ENCODE data around the gene WDR90. TPM values are rescaled to one million over a fixed set of nuclear protein-coding genes. Genes with fewer than 3 reads are reported as not detected.

WDR90 gene
- total and polyA plus RNA-seq, 2 of the 13 experiments (the other 11 are each of a cell fraction or from before 2014, with no cell fraction given): 14.9 to 28.9 TPM

DNA sequence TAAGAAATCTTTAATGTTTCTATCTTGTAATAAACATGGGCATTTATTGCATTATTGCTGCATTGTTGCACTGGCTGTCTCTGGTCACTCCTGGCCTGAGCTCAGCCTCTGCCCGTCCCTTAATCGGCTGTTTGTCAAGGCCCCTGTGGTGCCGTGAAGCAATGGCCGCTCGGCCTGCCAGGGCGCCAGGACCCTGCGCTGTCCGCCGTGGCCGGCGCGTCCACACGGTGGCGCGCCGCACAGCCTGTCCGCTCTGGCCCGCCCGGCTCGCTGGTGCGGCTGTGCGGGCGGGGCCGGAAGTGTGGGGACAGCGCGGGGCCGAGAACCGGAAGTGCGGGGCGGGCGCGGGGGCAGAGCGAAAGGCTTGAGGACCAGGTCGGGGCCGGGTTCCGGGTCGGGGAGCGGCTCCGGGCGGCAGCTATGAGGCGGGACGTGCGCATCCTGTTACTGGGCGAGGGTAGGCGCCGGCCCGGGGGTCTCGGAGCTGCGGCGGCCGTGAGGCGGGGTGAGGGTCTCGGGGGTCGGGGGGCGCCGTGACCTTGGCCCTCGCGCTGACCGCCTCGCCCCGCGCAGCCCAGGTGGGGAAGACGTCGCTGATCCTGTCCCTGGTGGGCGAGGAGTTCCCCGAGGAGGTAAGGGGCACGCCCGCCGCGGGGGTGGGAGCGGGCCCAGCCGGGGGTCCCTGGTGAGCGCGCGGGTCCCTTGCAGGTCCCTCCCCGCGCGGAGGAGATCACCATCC lies 18.8 kb downstream of the WDR90 start, which contains the start of gene RHOT2 (continued):
- TF ChIP-seq, protein P1, sequence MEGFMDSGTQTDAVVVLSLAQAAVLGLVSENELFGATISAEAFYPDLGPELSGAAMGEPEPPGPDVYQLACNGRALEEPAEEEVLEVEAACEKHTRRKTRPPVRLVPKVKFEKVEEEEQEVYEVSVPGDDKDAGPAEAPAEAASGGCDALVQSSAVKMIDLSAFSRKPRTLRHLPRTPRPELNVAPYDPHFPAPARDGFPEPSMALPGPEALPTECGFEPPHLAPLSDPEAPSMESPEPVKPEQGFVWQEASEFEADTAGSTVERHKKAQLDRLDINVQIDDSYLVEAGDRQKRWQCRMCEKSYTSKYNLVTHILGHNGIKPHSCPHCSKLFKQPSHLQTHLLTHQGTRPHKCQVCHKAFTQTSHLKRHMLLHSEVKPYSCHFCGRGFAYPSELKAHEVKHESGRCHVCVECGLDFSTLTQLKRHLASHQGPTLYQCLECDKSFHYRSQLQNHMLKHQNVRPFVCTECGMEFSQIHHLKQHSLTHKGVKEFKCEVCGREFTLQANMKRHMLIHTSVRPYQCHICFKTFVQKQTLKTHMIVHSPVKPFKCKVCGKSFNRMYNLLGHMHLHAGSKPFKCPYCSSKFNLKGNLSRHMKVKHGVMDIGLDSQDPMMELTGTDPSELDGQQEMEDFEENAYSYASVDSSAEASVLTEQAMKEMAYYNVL (CRISPR knock-in tag; IDR thresholded peaks at IDR 0.05; ENCODE audit: borderline replicate concordance): no peak
- TF ChIP-seq ZNF547 (CRISPR knock-in tag; IDR thresholded peaks at IDR 0.05) (peak; percentile 69; the same call in 1 of the 2 replicates), DPF2 (CRISPR knock-in tag; IDR thresholded peaks at IDR 0.05; ENCODE audit: borderline replicate concordance, low read depth) (no peak), ZSCAN21 (CRISPR knock-in tag; IDR thresholded peaks at IDR 0.05; ENCODE audit: borderline replicate concordance) (peak; percentile 87; the same call in 1 of the 2 replicates), SP4 (CRISPR knock-in tag; IDR thresholded peaks at IDR 0.05) (peak; percentile 78; the same call in 1 of the 2 replicates), SRF (IDR thresholded peaks at IDR 0.05; ENCODE audit: low read depth, low read length) (no peak), ZNF772 (CRISPR knock-in tag; IDR thresholded peaks at IDR 0.05) (peak; percentile 33; the same call in 1 of the 2 replicates), ZBTB21 (CRISPR knock-in tag; IDR thresholded peaks at IDR 0.05) (no peak), CCDC6 (CRISPR knock-in tag; IDR thresholded peaks at IDR 0.05) (peak; percentile 96), NR2F6 (IDR thresholded peaks at IDR 0.05) (no peak), NR2F6 (CRISPR knock-in tag; IDR thresholded peaks at IDR 0.05) (peak; percentile 39; the same call in 1 of the 2 replicates), NFE2L1 (CRISPR knock-in tag; IDR thresholded peaks at IDR 0.05; ENCODE audit: borderline replicate concordance) (no peak), FLYWCH1 (CRISPR knock-in tag; IDR thresholded peaks at IDR 0.05) (no peak), ZNF10 (CRISPR knock-in tag; IDR thresholded peaks at IDR 0.05; ENCODE audit: borderline replicate concordance, low read depth) (no peak), ZFP41 (CRISPR knock-in tag; IDR thresholded peaks at IDR 0.05; ENCODE audit: borderline replicate concordance) (no peak), ZNF577 (CRISPR knock-in tag; IDR thresholded peaks at IDR 0.05; ENCODE audit: borderline replicate concordance, low read depth) (no peak), SRSF4 (IDR thresholded peaks at IDR 0.05; ENCODE audit: low read depth, low read length, poor library complexity, severe bottlenecking) (no peak), SOX13 (IDR thresholded peaks at IDR 0.05) (no peak), SOX13 (CRISPR knock-in tag; conservative IDR thresholded peaks at IDR 0.05 in 1 of 2, IDR thresholded peaks at IDR 0.05 in 1 of 2) (peak in 1 of 2 experiments; percentile 16; a peak in 1 of 4 replicates)
- TF ChIP-seq, protein P2, sequence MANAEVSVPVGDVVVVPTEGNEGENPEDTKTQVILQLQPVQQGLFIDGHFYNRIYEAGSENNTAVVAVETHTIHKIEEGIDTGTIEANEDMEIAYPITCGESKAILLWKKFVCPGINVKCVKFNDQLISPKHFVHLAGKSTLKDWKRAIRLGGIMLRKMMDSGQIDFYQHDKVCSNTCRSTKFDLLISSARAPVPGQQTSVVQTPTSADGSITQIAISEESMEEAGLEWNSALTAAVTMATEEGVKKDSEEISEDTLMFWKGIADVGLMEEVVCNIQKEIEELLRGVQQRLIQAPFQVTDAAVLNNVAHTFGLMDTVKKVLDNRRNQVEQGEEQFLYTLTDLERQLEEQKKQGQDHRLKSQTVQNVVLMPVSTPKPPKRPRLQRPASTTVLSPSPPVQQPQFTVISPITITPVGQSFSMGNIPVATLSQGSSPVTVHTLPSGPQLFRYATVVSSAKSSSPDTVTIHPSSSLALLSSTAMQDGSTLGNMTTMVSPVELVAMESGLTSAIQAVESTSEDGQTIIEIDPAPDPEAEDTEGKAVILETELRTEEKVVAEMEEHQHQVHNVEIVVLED (CRISPR knock-in tag; IDR thresholded peaks at IDR 0.05; ENCODE audit: borderline replicate concordance): peak; percentile 75
- TF ChIP-seq, protein P3, sequence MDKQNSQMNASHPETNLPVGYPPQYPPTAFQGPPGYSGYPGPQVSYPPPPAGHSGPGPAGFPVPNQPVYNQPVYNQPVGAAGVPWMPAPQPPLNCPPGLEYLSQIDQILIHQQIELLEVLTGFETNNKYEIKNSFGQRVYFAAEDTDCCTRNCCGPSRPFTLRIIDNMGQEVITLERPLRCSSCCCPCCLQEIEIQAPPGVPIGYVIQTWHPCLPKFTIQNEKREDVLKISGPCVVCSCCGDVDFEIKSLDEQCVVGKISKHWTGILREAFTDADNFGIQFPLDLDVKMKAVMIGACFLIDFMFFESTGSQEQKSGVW (CRISPR knock-in tag; IDR thresholded peaks at IDR 0.05; ENCODE audit: borderline replicate concordance): no peak
- TF ChIP-seq, protein P4, sequence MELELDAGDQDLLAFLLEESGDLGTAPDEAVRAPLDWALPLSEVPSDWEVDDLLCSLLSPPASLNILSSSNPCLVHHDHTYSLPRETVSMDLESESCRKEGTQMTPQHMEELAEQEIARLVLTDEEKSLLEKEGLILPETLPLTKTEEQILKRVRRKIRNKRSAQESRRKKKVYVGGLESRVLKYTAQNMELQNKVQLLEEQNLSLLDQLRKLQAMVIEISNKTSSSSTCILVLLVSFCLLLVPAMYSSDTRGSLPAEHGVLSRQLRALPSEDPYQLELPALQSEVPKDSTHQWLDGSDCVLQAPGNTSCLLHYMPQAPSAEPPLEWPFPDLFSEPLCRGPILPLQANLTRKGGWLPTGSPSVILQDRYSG (CRISPR knock-in tag; IDR thresholded peaks at IDR 0.05): 0 out of 2 replicates have a peak, but pooled peaks have one; percentile 39
- TF ChIP-seq, protein P5, sequence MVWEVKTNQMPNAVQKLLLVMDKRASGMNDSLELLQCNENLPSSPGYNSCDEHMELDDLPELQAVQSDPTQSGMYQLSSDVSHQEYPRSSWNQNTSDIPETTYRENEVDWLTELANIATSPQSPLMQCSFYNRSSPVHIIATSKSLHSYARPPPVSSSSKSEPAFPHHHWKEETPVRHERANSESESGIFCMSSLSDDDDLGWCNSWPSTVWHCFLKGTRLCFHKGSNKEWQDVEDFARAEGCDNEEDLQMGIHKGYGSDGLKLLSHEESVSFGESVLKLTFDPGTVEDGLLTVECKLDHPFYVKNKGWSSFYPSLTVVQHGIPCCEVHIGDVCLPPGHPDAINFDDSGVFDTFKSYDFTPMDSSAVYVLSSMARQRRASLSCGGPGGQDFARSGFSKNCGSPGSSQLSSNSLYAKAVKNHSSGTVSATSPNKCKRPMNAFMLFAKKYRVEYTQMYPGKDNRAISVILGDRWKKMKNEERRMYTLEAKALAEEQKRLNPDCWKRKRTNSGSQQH (CRISPR knock-in tag; IDR thresholded peaks at IDR 0.05; ENCODE audit: low read depth): peak; percentile 91
